HG03521 (cell line): ENCODE results near the gene GNAL.

Experiments
- ATAC-seq: cut with Tn5 transposase; IDR thresholded peaks from one replicate; pipeline ENCODE4 v1.9.1; 2021; ENCODE audit warnings: mild to moderate bottlenecking, moderate library complexity; ENCODE audit not compliant: unreplicated experiment

The GNAL gene

DNA sequence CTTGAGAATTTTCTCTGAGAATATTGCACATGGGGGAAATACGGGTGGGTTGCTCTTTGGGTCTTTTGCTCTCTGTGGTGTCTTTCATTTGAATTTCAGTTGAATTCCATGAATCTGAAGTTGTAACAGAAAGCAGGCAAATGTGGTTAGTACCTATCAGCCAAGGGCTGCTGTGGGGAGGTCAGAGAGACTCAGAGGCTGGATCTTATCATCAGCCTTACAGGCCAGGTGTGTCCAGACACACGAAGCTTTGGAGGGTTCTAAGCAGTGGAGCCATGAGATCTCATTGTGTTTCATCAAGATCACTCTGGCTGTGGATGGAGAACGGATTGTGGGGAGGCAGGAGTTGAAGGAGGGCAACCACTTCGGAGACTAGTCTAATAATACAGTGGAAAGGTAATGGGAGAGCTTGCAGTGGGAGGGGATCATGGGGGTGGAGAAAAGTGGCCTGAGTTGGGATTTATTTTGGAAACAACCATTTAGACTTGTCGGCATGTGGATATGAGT, 68.1 kb downstream of the GNAL start:
- no peak for ATAC-seq

DNA sequence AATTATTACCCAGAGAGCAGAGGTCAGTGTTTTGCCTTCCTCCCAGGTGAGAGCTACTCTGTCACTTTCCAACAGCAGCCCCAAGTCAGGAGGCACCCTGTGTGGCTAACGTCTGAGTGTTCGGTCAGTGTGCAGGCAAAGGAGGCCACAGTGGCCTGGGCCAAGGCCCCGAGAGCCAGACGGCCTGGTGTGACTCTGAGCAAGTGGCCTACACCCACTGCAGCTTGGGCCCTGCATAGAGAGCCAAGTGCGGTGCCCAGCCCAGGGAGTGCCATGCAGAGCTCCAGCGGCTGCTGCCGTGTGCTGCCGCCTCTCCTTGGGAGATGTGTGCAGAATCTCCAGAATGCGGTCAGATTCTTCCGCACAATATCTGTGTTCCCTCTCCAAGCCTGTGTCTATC, 70.4 kb downstream of the GNAL start:
- ATAC-seq, result no peak

DNA sequence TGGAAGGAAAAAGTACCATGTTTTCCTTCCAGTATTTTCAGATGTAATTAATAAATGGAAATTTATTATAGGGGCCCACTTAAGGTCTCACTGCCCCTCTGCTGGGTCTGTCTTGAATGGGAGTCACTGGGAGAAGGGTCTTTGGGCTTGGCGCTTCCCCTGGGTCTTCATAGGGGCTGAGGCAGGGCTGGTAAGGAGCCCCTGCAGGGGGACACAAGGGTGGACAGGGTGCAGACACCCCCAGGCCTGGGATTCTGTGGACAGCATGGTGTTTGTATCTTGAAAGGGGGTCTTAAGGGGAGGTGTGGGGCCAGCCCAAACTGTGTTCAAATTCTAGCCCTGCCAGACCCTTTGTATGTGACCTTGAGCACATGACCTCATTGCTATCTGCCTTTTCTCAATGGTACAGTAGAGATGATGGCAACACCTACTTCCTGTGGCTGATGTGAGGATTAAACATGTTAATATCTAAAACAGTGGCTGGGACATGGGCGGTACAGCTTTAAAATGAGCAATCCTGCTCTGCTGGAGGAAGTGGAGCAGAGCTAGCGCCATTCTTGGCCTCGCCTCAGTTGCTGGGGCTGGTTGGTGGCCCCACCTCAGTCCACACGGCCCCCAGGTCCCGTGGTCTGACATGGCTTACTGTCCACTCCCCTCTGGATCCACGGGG, 71.6 kb downstream of the GNAL start:
- ATAC-seq, result no peak

DNA sequence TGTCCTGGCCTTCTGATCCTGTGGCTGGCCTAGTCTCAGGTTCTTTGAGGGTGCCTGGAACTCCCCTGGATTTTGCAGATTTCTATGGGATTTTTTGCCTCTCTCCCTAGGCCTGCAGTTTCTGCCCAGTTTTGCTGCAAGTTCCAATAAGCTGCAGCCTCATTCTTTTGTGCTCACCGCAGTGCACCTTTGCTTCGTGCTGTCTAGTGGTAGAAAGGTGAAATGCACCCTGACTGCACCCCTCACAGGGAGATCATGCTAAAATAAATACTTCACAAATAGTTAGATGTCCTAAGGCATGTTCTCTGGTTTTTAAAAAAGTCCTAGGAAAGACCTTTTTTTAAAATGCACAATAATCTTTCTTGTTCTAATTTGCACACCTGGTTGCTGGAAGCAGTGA, 72.5 kb downstream of the GNAL start:
- no peak for ATAC-seq

DNA sequence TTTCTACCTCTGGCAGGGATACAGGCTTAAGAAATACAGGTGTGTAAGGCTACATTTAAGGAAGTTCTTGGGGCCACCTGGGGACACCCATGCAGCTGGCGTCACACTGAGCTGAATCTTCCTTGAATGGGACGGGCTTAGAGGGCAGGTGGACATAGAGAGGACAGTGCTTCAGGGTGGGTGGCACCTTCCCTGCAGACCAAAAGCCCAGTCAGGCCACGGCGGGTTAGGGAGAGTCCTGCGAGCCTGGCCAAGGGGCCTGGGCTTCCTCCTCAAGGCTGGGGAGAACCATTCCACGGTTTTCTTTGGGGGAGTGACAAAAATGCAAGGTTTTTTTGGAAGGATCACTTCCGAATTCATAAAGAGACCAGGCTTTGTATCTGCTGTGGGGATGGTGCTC, 73.4 kb downstream of the GNAL start:
- no peak for ATAC-seq

DNA sequence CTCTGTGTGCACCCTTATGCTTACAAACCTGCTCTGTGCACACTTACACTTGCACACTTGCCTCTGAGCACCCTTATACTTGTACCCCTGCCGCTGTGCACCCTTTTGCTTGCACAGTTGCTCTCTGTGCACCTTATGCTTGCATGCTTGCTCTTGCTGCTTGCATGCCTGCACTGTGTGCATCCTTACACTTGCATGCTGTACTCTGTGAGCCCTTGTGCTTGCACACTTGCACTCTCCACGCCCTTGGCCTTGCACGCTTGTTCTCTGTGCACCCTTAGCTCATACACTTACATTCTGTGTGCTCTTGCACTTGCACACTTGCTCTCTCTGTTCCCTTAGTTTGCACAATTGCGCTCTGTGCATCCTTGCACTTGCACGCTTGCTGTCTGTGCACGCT, 78.3 kb downstream of the GNAL start:
- no peak for ATAC-seq

DNA sequence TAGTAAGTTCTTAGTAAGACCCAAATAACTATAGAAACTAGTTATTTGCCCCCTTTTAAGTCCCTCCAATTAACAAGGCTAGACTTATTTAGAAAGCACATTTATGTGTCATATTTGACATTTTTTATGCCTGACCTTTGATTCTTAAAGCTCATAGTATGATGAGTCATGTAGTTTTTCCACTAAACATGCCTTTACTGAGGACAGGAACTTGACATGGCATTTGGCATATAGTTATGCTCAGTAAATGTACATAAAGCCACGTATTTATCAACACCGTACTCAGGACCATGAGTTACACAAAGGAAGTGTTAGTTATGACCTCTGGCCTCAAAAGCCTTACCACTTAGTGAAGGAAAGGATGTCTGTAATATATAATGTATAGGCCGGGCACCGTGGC, 78.9 kb downstream of the GNAL start:
- no peak for ATAC-seq

DNA sequence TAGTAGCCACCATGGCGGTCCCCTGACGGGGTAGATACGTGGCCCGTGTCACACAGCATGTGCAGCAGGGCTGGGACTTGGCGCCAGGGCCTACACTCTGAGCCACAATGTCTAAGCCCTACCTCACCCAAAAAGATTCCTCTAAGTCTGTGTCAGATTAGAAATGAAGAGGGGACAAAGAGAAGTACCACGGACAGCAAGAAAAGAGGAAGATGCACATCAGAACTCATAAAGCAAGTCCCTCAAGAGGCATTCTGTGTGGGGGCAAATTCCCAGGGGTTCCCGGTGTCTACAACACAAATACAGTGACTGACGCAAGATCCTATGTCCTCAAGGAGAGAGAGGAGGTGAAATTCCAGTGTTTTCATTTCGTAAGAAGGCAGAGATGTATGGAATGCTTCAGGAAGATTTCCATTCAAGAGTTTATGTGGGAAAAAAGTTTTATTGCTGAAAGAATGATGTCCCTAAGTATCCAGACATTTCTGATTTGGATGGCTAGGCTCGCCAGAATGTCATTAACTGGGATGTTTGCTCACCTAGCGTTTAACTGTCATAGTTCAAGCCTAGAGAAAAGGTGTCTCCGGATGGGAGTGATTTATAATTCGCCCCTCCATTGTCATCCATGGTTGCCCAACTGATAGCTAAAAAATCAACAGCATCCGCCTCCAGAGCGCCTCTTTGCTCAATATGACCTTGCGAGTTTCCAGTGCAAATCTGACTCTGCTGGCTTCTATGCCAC, 86.5 kb downstream of the GNAL start:
- no peak for ATAC-seq

DNA sequence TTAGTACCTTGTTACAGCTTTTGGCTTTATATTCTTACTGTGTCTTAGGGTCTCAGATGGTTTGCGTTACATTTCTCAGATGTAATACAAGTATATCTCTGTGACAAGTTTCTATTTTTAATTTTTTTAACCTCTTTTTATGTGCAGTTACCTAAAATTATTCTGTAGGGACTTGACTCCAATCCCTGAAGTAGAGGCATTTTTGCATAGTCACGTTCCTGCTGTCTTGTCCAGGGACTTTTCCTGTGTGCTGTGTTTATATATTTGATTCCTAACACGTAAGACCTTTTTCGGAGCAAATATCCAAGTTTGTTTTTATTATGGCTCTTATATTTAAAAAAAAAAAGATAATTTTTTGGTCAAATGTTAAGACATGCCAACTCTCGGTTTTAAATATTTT, 91.0 kb downstream of the GNAL start:
- ATAC-seq, result no peak

DNA sequence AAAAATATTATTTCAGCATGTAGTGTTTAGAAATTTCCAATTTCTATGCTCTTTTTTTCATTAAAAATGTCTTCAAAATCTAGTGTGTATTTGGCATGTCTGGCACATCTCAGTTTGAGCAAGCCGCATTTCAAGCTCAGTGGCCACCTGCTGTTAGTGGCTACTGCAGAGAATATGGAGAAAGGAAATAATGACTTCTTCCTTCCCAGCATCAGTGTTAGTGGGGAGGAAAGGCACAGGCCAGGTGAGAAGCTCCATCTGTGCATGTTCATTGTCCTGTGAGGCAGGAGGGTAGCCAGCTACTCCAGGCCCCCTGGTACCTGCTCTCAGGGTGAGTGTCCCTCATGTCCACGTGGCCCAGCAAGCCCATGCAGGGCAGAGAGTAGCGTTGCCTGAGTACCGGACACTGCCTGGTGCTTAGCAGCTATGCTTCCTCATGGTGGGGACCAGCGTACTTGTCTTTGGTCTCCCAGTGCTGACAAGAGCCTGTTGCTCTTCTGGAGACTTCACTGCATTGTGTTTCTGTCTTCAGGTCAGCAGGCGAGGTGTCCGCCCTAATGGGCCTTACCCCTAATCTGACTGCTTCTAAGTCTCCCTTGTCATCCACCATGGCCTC, 94.8 kb downstream of the GNAL start:
- ATAC-seq, result no peak

DNA sequence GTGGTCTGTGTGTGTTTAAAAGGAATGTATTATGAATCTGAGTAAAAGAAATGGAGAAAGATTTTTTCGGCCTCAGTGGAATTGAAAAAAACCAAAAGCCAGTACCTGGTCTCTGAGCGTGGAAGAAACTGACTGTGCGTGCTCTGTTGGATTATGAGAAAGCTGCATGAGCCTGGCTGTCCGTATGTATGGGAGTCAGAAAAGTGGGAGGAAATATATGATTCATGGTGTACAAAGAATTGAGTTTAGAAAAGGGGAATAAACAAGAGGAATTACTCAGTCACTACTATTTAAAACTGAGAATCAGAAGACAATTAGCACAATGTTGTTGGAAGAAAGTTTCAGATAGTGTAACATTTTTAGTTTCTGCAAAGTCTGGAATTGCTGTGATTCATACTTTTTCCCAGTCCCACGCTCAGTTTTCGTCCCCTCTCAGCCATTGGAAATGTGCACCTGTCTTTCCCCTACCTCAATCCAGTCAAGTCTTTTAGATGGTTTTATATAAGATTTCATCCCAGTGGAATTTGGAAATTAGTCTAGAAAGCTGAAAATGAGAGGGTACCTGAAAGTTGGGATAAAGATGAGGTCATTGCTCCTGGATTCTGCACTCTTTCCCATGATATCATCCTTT, 95.7 kb downstream of the GNAL start:
- ATAC-seq, result no peak

DNA sequence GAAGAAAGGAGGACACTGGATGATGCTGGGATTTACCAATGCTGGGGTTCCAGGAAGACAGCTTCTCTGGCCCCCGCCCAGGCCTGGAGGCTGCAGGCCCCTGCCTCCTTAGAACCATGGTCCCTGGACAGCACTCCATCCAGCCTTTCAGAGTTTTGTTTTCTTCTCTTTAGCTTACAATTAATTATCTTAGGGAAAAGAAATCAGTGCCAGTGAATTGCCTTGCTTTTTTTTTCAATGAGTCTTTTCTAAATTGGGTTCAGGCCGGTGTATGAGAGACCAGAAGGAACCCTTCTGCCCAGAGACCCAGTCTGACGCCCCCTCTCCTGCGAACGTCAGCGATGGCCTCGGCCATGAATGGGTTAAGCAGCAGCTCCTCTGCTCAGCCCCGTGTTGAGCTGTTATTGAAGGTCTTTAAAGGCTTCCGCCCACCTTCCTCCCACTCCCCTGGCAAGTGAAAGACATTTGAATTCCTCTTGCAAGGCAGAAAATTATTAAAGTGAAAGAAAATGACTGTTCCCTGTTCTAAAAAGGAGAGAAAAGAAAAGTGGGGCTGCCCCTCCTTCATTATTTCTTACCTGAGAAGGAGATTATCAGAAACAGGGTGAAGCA, 96.5 kb downstream of the GNAL start:
- no peak for ATAC-seq

DNA sequence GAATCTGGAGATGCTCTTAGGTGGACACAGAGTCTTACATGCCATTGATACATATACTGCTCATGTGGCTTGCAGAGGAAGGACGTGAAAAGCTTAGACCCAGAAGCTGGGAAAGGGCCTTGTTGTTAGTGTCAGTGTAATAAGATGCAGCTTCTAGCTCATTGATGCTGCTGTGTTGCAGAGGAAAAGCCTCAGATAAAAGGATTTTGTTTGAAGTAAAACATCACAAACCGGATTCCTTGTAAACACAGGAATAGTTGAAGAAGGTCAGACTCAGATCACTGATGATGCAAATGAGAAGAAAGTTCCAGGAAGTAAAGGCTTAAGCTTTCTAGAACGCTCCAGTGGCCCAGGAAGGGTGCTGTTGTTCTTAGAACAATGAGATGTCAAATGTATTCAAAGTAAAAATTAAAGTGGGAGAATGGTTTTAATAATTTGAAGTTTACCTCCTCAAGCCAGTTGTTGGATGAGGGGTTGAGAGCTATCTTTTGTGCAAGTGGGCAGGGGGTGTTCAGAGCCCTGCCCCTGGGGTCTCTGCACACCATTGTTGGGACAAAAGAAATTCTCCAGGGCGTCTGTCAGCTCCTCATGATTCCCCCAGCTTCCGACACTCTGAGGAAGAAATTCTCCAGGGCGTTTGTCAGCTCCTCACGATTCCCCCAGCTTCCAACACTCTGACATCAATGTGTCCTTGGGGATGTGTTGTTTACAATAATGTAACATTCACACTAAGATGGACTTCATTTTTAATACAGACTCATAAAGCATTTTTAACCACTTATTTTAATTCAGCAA, 100.8 kb downstream of the GNAL start:
- no peak for ATAC-seq

DNA sequence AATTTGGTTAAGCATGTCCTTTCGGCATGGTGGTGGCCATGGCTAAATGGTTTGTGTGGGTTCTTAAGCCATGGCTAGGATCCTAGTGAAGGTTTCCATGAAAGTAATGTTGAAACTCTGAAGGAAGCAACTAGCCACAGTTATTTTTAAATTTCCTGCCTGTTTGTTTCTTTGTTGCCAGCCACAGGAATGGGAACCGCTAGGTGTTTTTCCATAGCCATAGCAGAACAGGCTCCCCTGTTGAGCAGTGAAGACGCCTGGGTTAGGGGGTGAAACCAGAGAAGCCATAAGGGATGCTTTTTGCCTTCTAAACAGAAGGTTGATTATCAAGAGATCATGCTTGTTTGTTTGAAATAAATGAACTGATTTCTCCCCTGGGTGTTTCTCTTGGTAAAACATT, 102.1 kb downstream of the GNAL start:
- no peak for ATAC-seq

DNA sequence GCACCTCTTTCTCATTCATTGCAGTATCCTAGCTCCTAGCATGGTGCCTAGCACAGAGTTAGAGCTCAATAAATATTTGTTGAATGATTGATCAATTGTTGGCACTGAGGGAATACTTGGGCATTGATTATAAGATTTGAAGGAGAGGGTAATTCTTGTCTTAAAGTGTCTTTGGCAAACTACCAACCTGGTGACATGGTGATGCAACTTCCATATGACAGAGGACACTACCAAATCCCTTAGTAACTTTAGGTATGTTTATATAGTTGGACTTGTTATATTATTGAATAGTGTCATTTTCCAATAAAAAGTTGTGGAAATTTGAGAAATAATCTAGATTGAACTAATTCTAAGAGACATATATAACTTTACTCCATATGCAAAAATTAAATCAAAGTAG, 103.6 kb downstream of the GNAL start:
- ATAC-seq, result no peak

DNA sequence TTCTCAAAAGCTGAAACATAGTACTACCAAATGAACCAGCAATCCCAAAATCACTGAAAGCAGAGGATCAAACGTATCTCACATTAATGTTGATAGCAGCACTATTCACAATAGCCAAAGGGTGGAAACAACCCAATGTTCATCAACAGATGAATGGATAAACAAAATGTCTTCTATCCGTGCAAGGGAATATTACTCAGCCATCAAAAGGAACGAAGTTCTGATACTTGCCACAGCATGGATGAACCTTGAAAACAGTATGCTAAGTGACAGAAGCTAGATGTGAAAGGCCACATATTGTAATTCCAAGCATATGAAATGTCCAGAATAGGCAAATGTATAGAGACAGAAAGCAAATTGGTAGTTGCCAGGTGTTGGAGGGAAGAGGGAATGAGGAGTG, 105.1 kb downstream of the GNAL start:
- no peak for ATAC-seq

DNA sequence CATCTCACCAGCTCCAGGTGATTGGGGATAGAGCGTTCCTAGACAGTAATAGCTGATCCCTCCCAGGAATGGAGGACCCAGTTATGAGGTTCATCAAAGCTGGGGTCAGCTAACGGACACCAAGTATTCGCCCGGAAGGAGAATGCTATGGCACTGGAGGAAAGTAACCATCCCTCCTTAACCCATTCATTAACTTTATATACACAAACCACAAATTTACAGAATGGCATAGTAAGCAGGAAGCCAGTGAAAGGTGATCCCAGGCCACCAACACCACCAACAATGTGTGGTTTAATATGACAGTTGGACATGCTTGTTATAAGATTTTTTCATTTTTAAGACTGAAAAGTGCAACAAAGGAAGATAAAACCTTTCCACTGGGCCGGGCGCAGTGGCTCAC, 106.9 kb downstream of the GNAL start:
- no peak for ATAC-seq

DNA sequence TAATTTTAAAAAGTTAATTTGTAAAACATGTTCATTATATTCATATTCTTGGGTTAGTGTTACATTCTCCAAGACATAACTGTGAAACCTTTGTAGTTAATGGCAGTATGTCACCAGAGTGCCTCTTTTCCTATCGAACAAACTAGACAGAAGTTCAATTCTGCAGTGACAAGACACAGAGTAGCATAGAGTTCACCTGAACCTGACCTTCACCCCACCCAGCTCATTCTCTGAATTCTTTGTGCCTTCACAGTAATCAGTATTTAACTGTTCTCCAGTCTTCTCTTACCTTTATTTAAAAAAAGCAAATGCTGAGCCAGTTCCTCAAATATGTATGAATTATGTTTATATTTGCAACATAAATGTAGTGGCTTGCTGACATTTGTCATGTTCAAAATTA, 109.2 kb downstream of the GNAL start:
- no peak for ATAC-seq

DNA sequence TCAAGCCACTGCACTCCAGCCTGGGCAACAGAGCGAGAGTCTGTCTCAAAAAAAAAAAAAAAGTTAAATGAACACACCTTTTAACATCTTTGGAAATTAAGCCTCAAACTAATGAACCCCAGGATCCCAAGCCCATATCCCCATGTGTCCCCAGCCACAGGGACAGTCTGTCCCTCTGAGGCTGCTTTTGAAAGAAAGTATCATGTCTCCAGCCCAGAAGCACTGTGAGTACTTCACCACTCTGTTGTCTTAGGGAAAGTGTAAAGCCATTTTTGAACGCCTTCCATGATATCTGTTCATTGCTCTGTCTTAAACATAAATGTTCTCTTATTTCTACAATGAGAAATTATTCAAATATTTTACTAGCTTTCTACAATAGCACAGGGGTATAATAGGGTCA, 110.0 kb downstream of the GNAL start:
- ATAC-seq, result no peak

DNA sequence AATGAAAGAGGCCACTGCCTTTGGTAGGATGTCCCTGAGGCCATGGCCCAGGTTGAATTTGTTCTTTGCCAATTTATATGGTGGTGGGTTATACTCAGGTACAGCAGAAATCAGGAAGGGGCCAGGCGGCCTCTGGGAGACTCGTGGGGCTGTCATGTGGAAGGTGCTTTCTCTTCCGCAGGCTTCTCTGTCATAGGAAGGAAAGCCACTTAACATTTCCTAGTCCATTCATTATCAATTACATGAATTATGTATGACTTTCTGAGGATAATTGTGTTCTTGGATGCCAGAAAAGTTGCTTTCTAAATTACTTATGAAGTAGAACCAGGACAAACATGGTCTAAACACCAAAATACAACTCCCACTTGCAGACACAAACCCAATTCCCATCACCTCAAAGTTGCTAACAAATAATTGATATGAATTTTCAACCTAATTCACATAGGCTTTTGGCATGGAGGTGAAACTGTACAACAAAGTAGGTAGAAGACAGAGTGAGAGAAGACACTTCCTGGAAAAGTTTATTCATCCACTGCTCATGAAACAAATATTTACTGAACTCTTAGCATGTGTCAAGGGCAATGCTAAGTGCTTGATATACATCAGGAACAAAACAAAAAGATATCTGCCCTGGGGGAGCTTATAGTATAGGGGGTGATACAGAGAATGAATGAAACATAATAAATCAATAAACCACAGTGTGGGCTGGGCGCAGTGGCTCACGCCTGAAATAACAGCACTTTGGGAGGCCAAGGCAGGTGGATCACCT, 111.7 kb downstream of the GNAL start:
- ATAC-seq, result no peak
